ENCODE results near the gene RPS6KB1.

Gene RPS6KB1

GRCh38 chr17:59901604-59902003 lies 8.7 kb downstream of the RPS6KB1 start:
- Histone ChIP-seq H3K9ac (ENCODE audit: low read length) (no peak overlapping the region), H3K9me2 (replicated peaks; ENCODE audit: insufficient read depth, low read length) (no peaks in the 10 kb centered on the region), H3K4me3 (ENCODE audit: insufficient read depth, low read length, poor library complexity, severe bottlenecking) (no peak overlapping the region), H3K36me3 (ENCODE audit: low read length) (no peaks in the 10 kb centered on the region), H4K20me1 (ENCODE audit: low read depth, low read length) (no peaks in the 10 kb centered on the region), H3K9me3 (ENCODE audit: insufficient read depth, low read length) (no peaks in the 10 kb centered on the region), H2AFZ (ENCODE audit: low read depth, low read length, severe bottlenecking) (no peak overlapping the region), H3K4me2 (ENCODE audit: low read depth, low read length, poor library complexity, severe bottlenecking) (no peak overlapping the region), H3K27ac (ENCODE audit: low read depth, low read length) (no peak overlapping the region), H3F3A (ENCODE audit: insufficient read depth) (0 out of 2 replicates have a peak, but pooled peaks cover 6% of the 10 kb centered on the region), H3K79me2 (ENCODE audit: insufficient read depth, low read length) (peaks cover 91% of the 10 kb centered on the region), H3K27me3 (ENCODE audit: low read length) (no peaks in the 10 kb centered on the region)
- no peak for TF ChIP-seq CTCF (IDR thresholded peaks at IDR 0.05; ENCODE audit: insufficient read depth, low read length, poor library complexity, severe bottlenecking)
- TF ChIP-seq EZH2phosphoT487 (conservative IDR thresholded peaks at IDR 0.05; ENCODE audit: low read length) = no peak

- peaks cover 90% of the 10 kb centered on the region for H3K79me2 ChIP-seq (ENCODE audit: insufficient read depth, low read length)
Measured at GRCh38 chr17:59903455-59903854, 10.5 kb downstream of the RPS6KB1 start.

GRCh38 chr17:59907467-59907866 lies 14.5 kb downstream of the RPS6KB1 start:
- Histone ChIP-seq H3K4me3 (ENCODE audit: insufficient read depth, low read length, poor library complexity, severe bottlenecking) (no peak overlapping the region), H3K27ac (ENCODE audit: low read depth, low read length) (no peak overlapping the region), H4K20me1 (ENCODE audit: low read depth, low read length) (peaks cover 4% of the 10 kb centered on the region; the same call in 1 of the 2 replicates), H3K9ac (ENCODE audit: low read length) (no peak overlapping the region), H3K9me2 (replicated peaks; ENCODE audit: insufficient read depth, low read length) (no peaks in the 10 kb centered on the region), H3F3A (ENCODE audit: insufficient read depth) (peaks cover 12% of the 10 kb centered on the region; the same call in 1 of the 2 replicates), H3K9me3 (ENCODE audit: insufficient read depth, low read length) (no peaks in the 10 kb centered on the region), H3K4me2 (ENCODE audit: low read depth, low read length, poor library complexity, severe bottlenecking) (no peak overlapping the region), H3K79me2 (ENCODE audit: insufficient read depth, low read length) (peaks cover 52% of the 10 kb centered on the region), H3K27me3 (ENCODE audit: low read length) (no peaks in the 10 kb centered on the region), H2AFZ (ENCODE audit: low read depth, low read length, severe bottlenecking) (no peak overlapping the region), H3K36me3 (ENCODE audit: low read length) (peaks cover 6% of the 10 kb centered on the region; the same call in 1 of the 2 replicates)
- TF ChIP-seq CTCF (IDR thresholded peaks at IDR 0.05; ENCODE audit: insufficient read depth, low read length, poor library complexity, severe bottlenecking) (no peak), EZH2phosphoT487 (conservative IDR thresholded peaks at IDR 0.05; ENCODE audit: low read length) (no peak)

More at GRCh38 chr17:59903455-59903854, 10.5 kb downstream of the RPS6KB1 start:
- H3K9ac ChIP-seq (ENCODE audit: low read length) = no peak overlapping the region
- H3F3A ChIP-seq (ENCODE audit: insufficient read depth) = 0 out of 2 replicates have a peak, but pooled peaks cover 11% of the 10 kb centered on the region
- H3K9me3 ChIP-seq (ENCODE audit: insufficient read depth, low read length) = no peaks in the 10 kb centered on the region
- no peak overlapping the region for H3K4me3 ChIP-seq (ENCODE audit: insufficient read depth, low read length, poor library complexity, severe bottlenecking)
- no peaks in the 10 kb centered on the region for H3K9me2 ChIP-seq (replicated peaks; ENCODE audit: insufficient read depth, low read length)
- no peak overlapping the region for H3K27ac ChIP-seq (ENCODE audit: low read depth, low read length)
- H4K20me1 ChIP-seq (ENCODE audit: low read depth, low read length) = peaks cover 4% of the 10 kb centered on the region; the same call in 1 of the 2 replicates
- H3K4me2 ChIP-seq (ENCODE audit: low read depth, low read length, poor library complexity, severe bottlenecking) = no peak overlapping the region
- H2AFZ ChIP-seq (ENCODE audit: low read depth, low read length, severe bottlenecking) = no peak overlapping the region
- H3K27me3 ChIP-seq (ENCODE audit: low read length) = no peaks in the 10 kb centered on the region
- no peaks in the 10 kb centered on the region for H3K36me3 ChIP-seq (ENCODE audit: low read length)
- TF ChIP-seq EZH2phosphoT487 (conservative IDR thresholded peaks at IDR 0.05; ENCODE audit: low read length) = no peak
- TF ChIP-seq CTCF (IDR thresholded peaks at IDR 0.05; ENCODE audit: insufficient read depth, low read length, poor library complexity, severe bottlenecking) = no peak
